Measurements from ENCODE around the gene UHRF2.
"Not testable (repeated sequence)": the region's sequence is repeated elsewhere in the genome, so short reads cannot be mapped to it uniquely, and the experiment has no call there.

The UHRF2 gene

GRCh38 chr9:6412487-6413364 lies at the start of gene UHRF2:
Gene UHRF2 (plus strand): TSS chr9:6413199. CDS start chr9:6413491, 292 bp downstream.
- peak; percentile 97 to 99 for DNase-seq

GRCh38 chr9:6367128-6367890 lies 45.7 kb upstream of the UHRF2 start:
- no peak for DNase-seq

GRCh38 chr9:6368831-6369230 lies 44.2 kb upstream of the UHRF2 start:
- no peak for DNase-seq

GRCh38 chr9:6381477-6382012 lies 31.5 kb upstream of the UHRF2 start:
- DNase-seq = not testable (repeated sequence)

GRCh38 chr9:6382681-6383080 lies 30.3 kb upstream of the UHRF2 start:
- DNase-seq = no peak

GRCh38 chr9:6383551-6384225 lies 29.3 kb upstream of the UHRF2 start:
- DNase-seq = no peak

- no peak for DNase-seq
Observed at GRCh38 chr9:6384732-6385131, 28.3 kb upstream of the UHRF2 start.

GRCh38 chr9:6399071-6399470 lies 13.9 kb upstream of the UHRF2 start:
- DNase-seq = no peak

- DNase-seq = no peak
Observed at GRCh38 chr9:6405371-6405770, 7.6 kb upstream of the UHRF2 start.

GRCh38 chr9:6407778-6408177 lies 5.2 kb upstream of the UHRF2 start:
- no peak for DNase-seq

- no peak for DNase-seq
Observed at GRCh38 chr9:6408320-6408719, 4.7 kb upstream of the UHRF2 start.

GRCh38 chr9:6409811-6410210 lies 3.2 kb upstream of the UHRF2 start:
- no peak for DNase-seq

- DNase-seq = peak in 1 of 2 donors; percentile 63
Observed at GRCh38 chr9:6410633-6411032, 2.4 kb upstream of the UHRF2 start.

GRCh38 chr9:6413365-6414246 lies 607 bp downstream of the UHRF2 start:
- DNase-seq = peak in 1 of 2 donors; percentile 49

GRCh38 chr9:6414247-6414641 lies 1.2 kb downstream of the UHRF2 start:
- no peak for DNase-seq

- DNase-seq = no peak
Observed at GRCh38 chr9:6415266-6415665, 2.3 kb downstream of the UHRF2 start.

GRCh38 chr9:6417186-6417585 lies 4.2 kb downstream of the UHRF2 start:
- DNase-seq = peak; percentile 49 to 58

GRCh38 chr9:6418764-6419163 lies 5.8 kb downstream of the UHRF2 start:
- no peak for DNase-seq

GRCh38 chr9:6424940-6425339 lies 11.9 kb downstream of the UHRF2 start:
- DNase-seq = peak in 1 of 2 donors; percentile 33

- no peak for DNase-seq
Observed at GRCh38 chr9:6426117-6426516, 13.1 kb downstream of the UHRF2 start.

GRCh38 chr9:6428940-6429889 lies 16.2 kb downstream of the UHRF2 start:
- no peak for DNase-seq

Measured in inflammatory macrophage treated with lipopolysaccharide for 1 hour (primary cell).